C4-2B (cell line): ENCODE data around the gene CCNJL.
"Not testable (repeated sequence)": the region's sequence is repeated elsewhere in the genome, so short reads cannot be mapped to it uniquely, and the experiment has no call there.

ENCODE experiments used
- CTCF ChIP-seq: fragments of 450-650 bp; conservative IDR thresholded peaks from 2 replicates; pipeline ENCODE4 v1.5.1; 2017; ENCODE audit warnings: mild to moderate bottlenecking
- ZFX ChIP-seq: fragments of 450-650 bp; IDR thresholded peaks from 2 replicates; pipeline ENCODE4 v1.6.1; 2017

- not testable (repeated sequence) for TF ChIP-seq CTCF, ZFX
Observed at GRCh38 chr5:160340513-160340912, 28.1 kb upstream of the CCNJL start.
